Activated naive CD8-positive, alpha-beta T cell (primary cell): Measurements from ENCODE around the gene PRSS50.

Experiments
- H3K27ac Mint-ChIP-seq: one replicate; pipeline ENCODE4 v1.8.0; 2021; ENCODE audit warnings: mixed read lengths
- H3K27me3 Mint-ChIP-seq: one replicate; pipeline ENCODE4 v1.8.0; 2021; ENCODE audit warnings: mixed read lengths
- H3K36me3 Mint-ChIP-seq: one replicate; pipeline ENCODE4 v1.8.0; 2021; ENCODE audit warnings: mixed read lengths
- H3K4me1 Mint-ChIP-seq: one replicate; pipeline ENCODE4 v1.8.0; 2021; ENCODE audit warnings: low read depth, mixed read lengths
- H3K4me3 Mint-ChIP-seq: one replicate; pipeline ENCODE4 v1.8.0; 2021; ENCODE audit warnings: mild to moderate bottlenecking, mixed read lengths
- H3K9me3 Mint-ChIP-seq: one replicate; pipeline ENCODE4 v1.8.0; 2021; ENCODE audit warnings: low read depth, mixed read lengths

PRSS50 gene

GRCh38 chr3:46675843-46676567 is 41.7 kb downstream of the PRSS50 start:
- H3K9me3 Mint-ChIP-seq, result no peaks in the 10 kb centered on the region
- H3K4me1 Mint-ChIP-seq, result no peaks in the 10 kb centered on the region
- H3K27ac Mint-ChIP-seq, result no peak overlapping the region
- H3K4me3 Mint-ChIP-seq, result no peak overlapping the region
- H3K36me3 Mint-ChIP-seq, result peaks cover 7% of the 10 kb centered on the region
- no peaks in the 10 kb centered on the region for H3K27me3 Mint-ChIP-seq

GRCh38 chr3:46675426-46675825 is 42.2 kb downstream of the PRSS50 start:
- no peak overlapping the region for H3K27ac Mint-ChIP-seq
- H3K4me1 Mint-ChIP-seq, result no peaks in the 10 kb centered on the region
- peaks cover 4% of the 10 kb centered on the region for H3K36me3 Mint-ChIP-seq
- no peaks in the 10 kb centered on the region for H3K27me3 Mint-ChIP-seq
- no peaks in the 10 kb centered on the region for H3K9me3 Mint-ChIP-seq
- no peak overlapping the region for H3K4me3 Mint-ChIP-seq

- Mint-ChIP-seq H3K4me1 (no peaks in the 10 kb centered on the region), H3K27me3 (no peaks in the 10 kb centered on the region), H3K27ac (no peak overlapping the region), H3K4me3 (no peak overlapping the region), H3K36me3 (peaks cover 3% of the 10 kb centered on the region), H3K9me3 (no peaks in the 10 kb centered on the region)
These were observed 43.4 kb downstream of the PRSS50 start for GRCh38 chr3:46674031-46674845.

- H3K4me1 Mint-ChIP-seq, result no peaks in the 10 kb centered on the region
- H3K27ac Mint-ChIP-seq, result no peak overlapping the region
- H3K36me3 Mint-ChIP-seq, result peaks cover 3% of the 10 kb centered on the region
- no peak overlapping the region for H3K4me3 Mint-ChIP-seq
- no peaks in the 10 kb centered on the region for H3K9me3 Mint-ChIP-seq
- no peaks in the 10 kb centered on the region for H3K27me3 Mint-ChIP-seq
These were observed 44.3 kb downstream of the PRSS50 start for GRCh38 chr3:46673151-46674030.

- H3K36me3 Mint-ChIP-seq, result peaks cover 3% of the 10 kb centered on the region
- H3K27me3 Mint-ChIP-seq, result no peaks in the 10 kb centered on the region
- no peaks in the 10 kb centered on the region for H3K9me3 Mint-ChIP-seq
- H3K27ac Mint-ChIP-seq, result no peak overlapping the region
- no peaks in the 10 kb centered on the region for H3K4me1 Mint-ChIP-seq
- H3K4me3 Mint-ChIP-seq, result no peak overlapping the region
These were observed 45.3 kb downstream of the PRSS50 start for GRCh38 chr3:46672349-46672695.

- Mint-ChIP-seq H3K27ac (no peak overlapping the region), H3K4me3 (no peak overlapping the region), H3K27me3 (no peaks in the 10 kb centered on the region), H3K4me1 (no peaks in the 10 kb centered on the region), H3K36me3 (peaks cover 3% of the 10 kb centered on the region), H3K9me3 (no peaks in the 10 kb centered on the region)
These were observed 45.9 kb downstream of the PRSS50 start for GRCh38 chr3:46671541-46672348.

GRCh38 chr3:46670891-46671427 is 46.7 kb downstream of the PRSS50 start:
- no peaks in the 10 kb centered on the region for H3K27me3 Mint-ChIP-seq
- no peaks in the 10 kb centered on the region for H3K4me1 Mint-ChIP-seq
- H3K36me3 Mint-ChIP-seq, result peaks cover 3% of the 10 kb centered on the region
- H3K4me3 Mint-ChIP-seq, result no peak overlapping the region
- H3K27ac Mint-ChIP-seq, result no peak overlapping the region
- no peaks in the 10 kb centered on the region for H3K9me3 Mint-ChIP-seq

- Mint-ChIP-seq H3K27me3 (no peaks in the 10 kb centered on the region), H3K36me3 (peaks cover 3% of the 10 kb centered on the region), H3K27ac (no peak overlapping the region)
These were observed 47.4 kb downstream of the PRSS50 start for GRCh38 chr3:46670000-46670890.

GRCh38 chr3:46669191-46669999 is 48.3 kb downstream of the PRSS50 start:
- Mint-ChIP-seq H3K36me3 (peaks cover 2% of the 10 kb centered on the region), H3K27me3 (no peaks in the 10 kb centered on the region), H3K9me3 (no peaks in the 10 kb centered on the region), H3K27ac (no peak overlapping the region), H3K4me3 (no peak overlapping the region), H3K4me1 (no peaks in the 10 kb centered on the region)

More at GRCh38 chr3:46670000-46670890, 47.4 kb downstream of the PRSS50 start:
- no peaks in the 10 kb centered on the region for H3K9me3 Mint-ChIP-seq
- H3K4me1 Mint-ChIP-seq, result no peaks in the 10 kb centered on the region
- no peak overlapping the region for H3K4me3 Mint-ChIP-seq

GRCh38 chr3:46668591-46668990 is 49.1 kb downstream of the PRSS50 start:
- Mint-ChIP-seq H3K27ac (no peak overlapping the region), H3K27me3 (no peaks in the 10 kb centered on the region), H3K9me3 (no peaks in the 10 kb centered on the region), H3K4me1 (no peaks in the 10 kb centered on the region), H3K36me3 (no peaks in the 10 kb centered on the region), H3K4me3 (no peak overlapping the region)

GRCh38 chr3:46668116-46668515 is 49.6 kb downstream of the PRSS50 start:
- Mint-ChIP-seq H3K36me3 (no peaks in the 10 kb centered on the region), H3K4me1 (no peaks in the 10 kb centered on the region), H3K27ac (no peak overlapping the region), H3K9me3 (no peaks in the 10 kb centered on the region), H3K4me3 (no peak overlapping the region), H3K27me3 (no peaks in the 10 kb centered on the region)

GRCh38 chr3:46667657-46668056 is 50.0 kb downstream of the PRSS50 start:
- Mint-ChIP-seq H3K9me3 (no peaks in the 10 kb centered on the region), H3K27ac (no peak overlapping the region), H3K36me3 (no peaks in the 10 kb centered on the region), H3K4me3 (no peak overlapping the region), H3K4me1 (no peaks in the 10 kb centered on the region), H3K27me3 (no peaks in the 10 kb centered on the region)
